Erythroblast (primary cell): ENCODE measurements around the gene IER5L.

Experiments
- DNase-seq, 2 experiments: peaks; one replicate each; lab custom pipeline; 2025; lab: John Stamatoyannopoulos, UW
- GATA1 ChIP-seq: IDR thresholded peaks from 2 replicates; pipeline ENCODE4 v1.6.1; 2011; ENCODE audit warnings: low read depth, mild to moderate bottlenecking, control low read depth, low read length, moderate library complexity
- POLR2A ChIP-seq: IDR thresholded peaks from 2 replicates; pipeline ENCODE4 v1.6.1; 2011; ENCODE audit warnings: mild to moderate bottlenecking, low read length

IER5L gene

DNA sequence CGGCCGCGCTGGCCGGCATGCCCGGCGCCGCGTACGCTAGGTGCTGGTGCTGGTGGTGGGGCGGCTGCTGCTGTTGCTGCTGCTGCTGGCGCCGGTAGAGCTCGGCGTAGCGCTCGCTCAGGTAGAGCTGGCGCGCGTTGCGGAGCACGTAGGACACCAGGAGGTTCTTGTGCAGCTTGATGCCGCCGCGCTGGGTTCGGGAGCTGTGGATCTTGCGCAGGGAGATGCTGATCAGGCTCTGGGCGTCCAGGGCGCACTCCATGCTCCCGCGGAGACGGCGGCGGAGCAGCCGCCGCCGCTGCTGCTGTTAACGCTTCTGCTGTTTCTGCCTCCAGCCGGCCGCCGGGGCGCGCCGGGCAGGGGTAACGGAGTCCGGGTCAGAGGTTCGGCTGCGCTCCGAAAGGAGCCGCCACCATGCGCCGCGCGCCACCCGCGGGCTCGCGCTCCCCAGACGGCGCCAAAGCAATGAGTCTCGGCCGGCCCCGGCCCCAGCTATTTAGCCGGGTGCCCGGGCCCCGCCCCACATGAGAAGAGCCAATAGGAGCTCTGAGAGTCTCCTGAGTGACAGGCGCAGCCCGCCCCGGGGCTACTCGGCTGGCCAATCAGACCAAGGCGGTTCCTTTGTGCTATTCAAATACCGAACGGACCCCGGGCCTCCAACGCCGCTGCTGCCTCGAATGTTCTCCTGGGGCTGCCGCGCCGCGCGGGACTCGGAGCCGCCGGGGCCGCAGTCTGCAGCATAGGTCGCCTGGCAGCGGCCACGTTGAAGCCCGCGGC, at the start of gene IER5L:
IER5L (minus strand) TSS at position 471 of the 777 bp plus-strand sequence; CDS start at position 262, 209 bp downstream.
- DNase-seq, result peak; percentile 91 to 92

DNA sequence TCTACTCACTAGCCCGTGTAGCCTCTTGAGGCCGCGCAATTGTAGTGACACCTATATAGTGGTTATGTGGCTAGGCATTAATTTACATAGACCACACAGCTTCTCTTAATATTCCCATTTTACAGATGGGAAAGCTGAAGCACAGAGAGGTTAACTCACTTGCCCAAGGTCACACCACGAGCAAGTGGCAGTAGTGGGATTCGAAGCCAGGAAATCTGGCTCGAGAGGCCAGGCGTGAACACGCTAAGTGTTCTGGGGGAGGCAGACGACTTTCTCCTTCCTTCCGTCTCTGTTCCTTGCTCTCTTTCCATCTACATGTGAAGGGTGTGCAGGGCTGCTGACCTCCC, 49.8 kb upstream of the IER5L start:
- DNase-seq, result no peak
- no peak for TF ChIP-seq POLR2A
- no peak for TF ChIP-seq GATA1

More for the DNA sequence above, at the start of gene IER5L:
- TF ChIP-seq POLR2A (peak; percentile 68), GATA1 (no peak)

DNA sequence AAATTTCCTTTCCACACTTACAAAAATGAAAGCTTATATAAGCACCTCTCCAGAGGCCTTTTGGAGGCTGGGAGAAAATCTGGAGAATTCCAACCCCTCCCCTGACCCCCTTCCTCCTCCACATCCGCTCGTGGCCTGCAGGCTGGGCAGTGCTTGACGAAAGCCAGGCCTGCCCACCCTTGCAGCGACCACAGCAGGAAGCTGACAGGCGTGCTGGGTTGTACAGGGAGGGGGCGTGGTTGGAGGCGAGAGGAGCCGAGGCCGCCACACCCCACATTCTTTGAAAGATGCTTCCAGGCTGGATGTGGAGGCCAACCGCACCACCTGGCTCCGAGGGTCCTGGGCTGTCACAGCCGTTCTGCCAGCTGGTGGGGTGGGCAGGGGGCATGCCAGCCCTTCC, 47.8 kb upstream of the IER5L start:
- no peak for DNase-seq
- TF ChIP-seq POLR2A (no peak), GATA1 (no peak)

DNA sequence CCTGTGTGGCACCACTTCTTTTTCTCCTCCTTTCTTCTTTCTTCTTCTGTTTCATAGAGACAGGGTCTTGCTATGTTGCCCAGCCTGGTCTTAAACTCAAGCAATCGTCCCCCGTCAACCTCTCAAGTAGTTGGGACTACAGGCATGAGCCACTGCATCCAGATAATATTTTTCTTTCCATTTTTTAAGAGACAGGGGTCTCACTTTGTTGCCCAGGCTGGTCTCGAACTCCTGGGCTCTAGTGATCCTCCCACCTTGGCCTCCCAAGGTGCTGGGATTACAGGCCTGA, 47.4 kb upstream of the IER5L start:
- TF ChIP-seq POLR2A, result no peak
- DNase-seq, result no peak

DNA sequence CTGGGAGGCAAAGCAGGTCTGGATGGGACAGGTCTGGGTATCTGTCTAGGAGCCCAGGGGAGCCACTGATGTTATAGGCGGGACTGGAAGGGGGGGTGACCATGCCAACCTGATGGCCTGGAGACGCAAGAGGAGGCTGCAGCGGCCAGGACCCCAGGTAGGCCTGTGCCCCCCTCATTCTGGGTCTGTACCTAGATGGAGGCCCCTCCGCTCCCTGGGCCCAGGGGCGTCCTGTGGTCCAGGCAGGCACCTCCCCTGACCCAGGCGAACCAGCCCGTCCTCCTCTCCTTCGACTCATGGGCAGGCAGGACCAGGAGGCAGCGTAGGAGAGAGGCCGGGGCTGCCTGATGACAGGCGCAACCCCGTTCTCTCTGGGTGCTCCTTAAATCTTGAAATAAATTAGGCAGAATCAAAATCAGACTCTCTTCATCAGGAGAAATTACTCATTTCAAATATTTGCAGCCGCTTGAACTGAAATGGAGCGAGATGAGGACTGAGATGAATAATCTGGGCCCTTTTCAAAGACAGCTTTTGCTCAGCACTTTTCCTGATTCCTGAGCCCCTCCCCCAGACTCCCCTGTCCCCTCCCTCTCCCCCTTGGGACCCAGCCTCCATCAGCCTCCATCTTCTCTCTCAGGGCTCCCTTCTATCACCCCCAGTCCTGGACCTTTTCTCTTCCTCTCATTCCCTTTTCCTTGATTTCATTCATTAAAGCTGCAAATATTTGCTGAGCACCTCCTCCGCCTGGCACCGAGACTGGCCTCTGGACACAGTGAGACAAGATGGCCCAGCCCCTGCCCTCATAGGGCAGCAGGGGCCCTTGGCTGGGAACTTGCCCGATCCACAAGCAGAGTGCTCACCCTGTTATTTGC, 46.8 kb upstream of the IER5L start:
- TF ChIP-seq GATA1 (no peak), POLR2A (no peak)
- no peak for DNase-seq

DNA sequence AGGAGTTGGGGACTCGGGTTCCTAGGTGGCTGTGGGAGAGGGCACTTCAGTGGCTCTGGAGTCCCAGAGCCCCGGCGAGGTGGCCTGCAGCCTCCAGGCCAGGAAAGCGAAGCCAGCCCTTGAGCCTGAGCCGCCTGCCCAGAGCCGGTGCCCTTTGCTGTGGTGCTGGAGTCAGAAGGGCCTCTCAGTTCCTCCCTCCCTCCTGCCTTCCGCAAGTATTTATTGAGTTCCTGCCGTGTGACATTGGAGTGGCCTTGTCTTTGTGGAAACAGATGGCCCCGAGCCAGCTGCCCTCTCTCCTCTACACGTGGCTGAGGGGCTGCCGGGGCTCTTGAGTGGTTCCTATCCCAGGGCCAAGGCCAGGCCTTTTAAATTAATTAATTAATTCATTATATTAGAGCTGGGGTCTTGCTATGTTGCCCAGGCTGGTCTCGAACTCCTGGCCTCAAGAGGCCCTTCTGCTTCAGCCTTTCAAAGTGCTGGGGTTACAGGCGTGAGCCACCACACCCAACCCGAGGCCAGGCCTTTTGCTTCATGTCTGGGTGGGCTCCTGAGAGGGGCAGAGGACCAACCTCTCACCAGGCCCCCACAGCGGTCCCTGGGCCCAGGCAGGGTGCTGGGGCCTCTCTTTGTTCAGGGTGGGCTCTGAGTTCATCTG, 45.6 kb upstream of the IER5L start:
- no peak for TF ChIP-seq POLR2A
- TF ChIP-seq GATA1, result no peak
- DNase-seq, result no peak

DNA sequence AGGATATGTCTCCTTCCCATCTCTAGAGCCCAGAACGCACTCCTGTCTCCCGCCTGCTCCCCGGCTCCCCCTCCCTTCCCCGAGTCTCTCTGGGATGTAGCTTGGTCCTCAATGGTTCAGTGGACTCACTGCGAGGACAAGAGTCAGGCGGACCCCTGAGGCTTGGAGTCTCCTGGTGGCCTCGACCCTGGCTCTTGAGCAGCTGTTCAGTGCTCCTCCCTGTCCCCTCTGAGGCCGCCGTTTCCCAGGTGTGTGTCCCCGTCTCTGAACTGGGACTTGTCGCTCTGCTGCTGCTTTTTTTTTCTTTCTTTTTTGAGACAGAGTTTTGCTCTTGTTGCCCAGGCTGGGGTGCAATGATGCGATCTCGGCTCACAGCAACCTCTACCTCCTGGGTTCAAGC, 44.8 kb upstream of the IER5L start:
- no peak for DNase-seq
- TF ChIP-seq POLR2A (no peak), GATA1 (no peak)

DNA sequence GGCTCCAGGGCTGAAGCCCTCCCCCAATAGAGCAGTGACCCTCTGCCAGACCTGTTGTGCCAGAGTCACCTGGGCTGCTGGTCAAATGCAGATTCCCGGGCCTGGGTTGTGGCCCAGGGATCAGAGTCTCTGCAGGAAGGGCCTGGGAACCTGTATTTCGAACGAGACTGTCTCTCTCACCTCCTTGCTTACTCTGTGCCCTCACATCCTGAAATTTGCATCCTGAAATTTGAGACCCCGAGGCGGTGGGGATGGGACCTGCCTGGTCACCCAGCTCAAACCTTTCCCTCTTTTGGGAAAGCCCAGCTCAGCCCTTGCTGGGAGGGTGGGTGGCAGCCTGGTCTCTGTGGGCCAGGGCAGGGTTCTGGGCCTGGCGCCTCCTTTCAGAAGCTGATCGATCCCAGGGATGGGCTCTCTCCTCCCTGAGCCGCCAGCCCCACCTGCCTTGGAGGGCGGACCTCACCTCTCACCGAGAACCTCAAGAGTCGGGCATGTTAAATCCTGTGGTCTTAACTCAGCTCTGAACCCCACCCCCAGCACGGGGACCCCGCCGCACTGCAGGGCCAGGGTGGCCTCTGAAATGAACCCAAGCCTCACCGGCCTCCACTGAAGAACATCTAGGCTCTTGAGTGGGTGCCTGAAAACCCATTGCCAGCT, 44.0 kb upstream of the IER5L start:
- TF ChIP-seq POLR2A, result no peak
- no peak for TF ChIP-seq GATA1
- no peak for DNase-seq

DNA sequence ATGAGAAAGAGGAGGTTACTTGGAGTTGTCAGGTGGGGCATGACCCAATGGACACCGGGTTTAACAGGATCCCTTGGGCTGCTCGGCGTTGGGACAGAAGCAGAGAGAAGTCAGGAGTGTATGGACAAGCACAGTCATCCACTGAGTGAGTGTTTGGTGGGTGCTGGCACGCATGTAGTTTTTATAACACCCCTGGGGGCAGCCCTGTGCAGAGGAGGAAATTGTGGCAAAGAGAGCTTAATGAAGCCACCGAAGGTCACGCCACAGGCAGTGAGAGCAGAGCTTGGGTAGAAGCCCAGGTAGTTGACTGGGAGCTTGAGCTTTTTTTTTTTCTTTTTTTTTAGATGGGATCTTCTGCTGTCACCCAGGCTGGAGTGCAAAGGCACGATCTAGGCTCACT, 43.2 kb upstream of the IER5L start:
- TF ChIP-seq POLR2A (no peak), GATA1 (no peak)
- no peak for DNase-seq

DNA sequence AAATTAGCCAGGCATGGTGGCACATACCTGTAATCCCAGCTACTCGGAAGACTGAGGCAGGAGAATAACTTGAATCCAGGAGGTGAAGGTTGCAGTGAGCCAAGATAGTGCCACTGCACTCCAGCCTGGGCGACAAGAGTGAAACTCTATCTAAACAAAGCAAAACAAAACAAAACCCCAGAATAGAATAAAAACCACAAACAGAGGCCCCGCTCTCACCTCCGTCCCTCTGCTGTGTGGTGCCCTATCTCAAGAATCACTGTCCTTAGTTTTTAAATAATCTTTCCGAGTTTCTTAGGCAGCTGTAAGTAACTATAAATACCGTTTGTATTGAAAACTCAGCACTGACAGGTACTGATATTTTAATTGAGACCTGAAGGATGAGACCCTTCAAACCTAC, 42.7 kb upstream of the IER5L start:
- no peak for DNase-seq

DNA sequence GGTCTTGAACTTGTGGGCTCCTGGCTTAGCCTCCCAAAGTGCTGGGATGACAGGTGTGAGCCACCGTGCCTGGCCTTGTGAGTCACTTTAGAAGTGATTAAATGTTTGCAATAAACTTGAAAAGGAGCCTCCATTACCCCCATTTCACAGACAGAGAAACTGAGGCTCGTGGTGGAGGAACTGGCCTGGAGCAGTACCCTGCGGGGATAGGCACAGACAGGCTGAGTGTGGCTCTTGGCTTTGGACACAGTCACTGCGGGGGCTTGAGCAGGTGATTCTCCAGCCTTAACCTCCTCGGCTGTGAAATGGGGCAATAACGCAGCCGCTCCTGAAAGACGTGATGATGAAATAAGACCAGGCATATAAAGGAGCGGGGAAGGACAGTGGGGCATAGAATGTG, 40.9 kb upstream of the IER5L start:
- TF ChIP-seq GATA1 (no peak), POLR2A (no peak)
- DNase-seq, result no peak

More for the DNA sequence above, 42.7 kb upstream of the IER5L start:
- TF ChIP-seq GATA1, result no peak
- TF ChIP-seq POLR2A, result no peak

DNA sequence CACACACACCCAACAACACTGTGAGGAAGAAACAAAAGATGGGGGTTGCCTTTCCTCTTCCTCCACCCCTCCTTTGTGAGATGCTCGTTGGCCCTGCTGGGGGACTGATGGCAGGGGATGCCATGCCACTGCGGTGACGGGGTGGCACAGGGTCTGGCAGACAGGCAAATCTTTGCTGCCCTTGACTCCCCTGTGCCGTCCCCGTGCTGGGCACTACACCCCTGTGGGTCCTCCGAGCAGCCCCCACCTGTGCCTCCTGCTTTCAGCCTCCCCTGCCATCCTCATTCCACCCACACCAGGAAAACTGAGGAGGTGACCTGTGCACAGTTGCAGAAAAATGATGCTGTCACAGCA, 40.2 kb upstream of the IER5L start:
- no peak for DNase-seq
- TF ChIP-seq POLR2A (no peak), GATA1 (no peak)

DNA sequence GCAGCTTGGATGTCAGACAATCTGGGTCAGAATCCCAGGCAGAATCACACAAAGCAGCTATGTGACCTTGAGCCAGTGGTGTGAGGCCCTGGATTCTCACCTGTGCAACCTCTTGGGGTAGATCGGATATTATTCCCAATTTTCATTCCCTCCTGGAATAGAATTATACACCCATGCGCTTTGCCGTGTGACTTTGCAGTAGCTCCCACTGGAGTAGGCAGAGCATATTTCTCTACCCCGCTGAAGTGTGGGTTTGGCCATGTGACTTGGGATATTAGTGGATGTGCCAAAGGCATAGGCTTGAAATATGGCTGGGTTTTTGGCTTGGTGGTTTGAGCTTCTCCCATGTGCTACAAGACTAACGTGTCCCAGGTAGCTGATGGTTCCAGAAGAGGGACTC, 35.5 kb upstream of the IER5L start:
- no peak for TF ChIP-seq GATA1
- TF ChIP-seq POLR2A, result no peak

DNA sequence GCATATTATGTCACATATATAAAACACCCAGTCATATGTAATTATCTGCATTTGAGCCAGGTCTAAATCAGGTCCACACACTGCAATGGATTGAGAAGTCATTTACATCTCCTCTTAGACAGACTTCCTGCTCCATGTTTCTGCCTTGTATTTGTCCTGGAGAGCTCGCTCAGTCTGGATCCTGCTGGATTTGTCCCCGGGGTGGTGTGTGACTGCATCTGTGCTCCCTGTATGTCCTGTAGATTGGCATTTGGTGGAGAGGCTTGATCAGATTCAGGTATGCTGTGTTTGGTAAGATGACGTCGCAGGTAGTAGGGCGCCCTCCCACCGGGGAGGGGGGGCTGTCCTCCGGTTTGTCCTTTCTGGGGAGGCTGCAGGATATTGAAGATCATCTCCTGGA, 33.6 kb upstream of the IER5L start:
- no peak for TF ChIP-seq GATA1
- TF ChIP-seq POLR2A, result no peak
- DNase-seq, result no peak

More for the DNA sequence above, 35.5 kb upstream of the IER5L start:
- no peak for DNase-seq
